ENCODE measurements around the gene MTRF1. TPM values are rescaled to one million over a fixed set of nuclear protein-coding genes. Genes with fewer than 3 reads are reported as not detected.

MTRF1 gene
- total RNA-seq, 1 donor from 2014 or later, result 11.6 TPM

GRCh38 chr13:41241626-41242025 is 21.8 kb downstream of the MTRF1 start:
- Histone ChIP-seq H3K4me2 (ENCODE audit: low read length) (no peak overlapping the region), H3K27ac (ENCODE audit: low read depth, low read length) (no peak overlapping the region), H3K36me3 (ENCODE audit: insufficient read depth, low read length) (no peaks in the 10 kb centered on the region), H3K79me2 (ENCODE audit: insufficient read depth, low read length) (no peaks in the 10 kb centered on the region), H3K9ac (ENCODE audit: low read length) (no peak overlapping the region), H3K9me3 (ENCODE audit: insufficient read depth, low read depth, low read length) (no peaks in the 10 kb centered on the region), H2AFZ (ENCODE audit: low read depth, low read length) (no peak overlapping the region), H3K27me3 (ENCODE audit: insufficient read depth, low read length) (no peaks in the 10 kb centered on the region), H3K4me3 (ENCODE audit: insufficient read depth, low read depth, low read length) (no peak overlapping the region), H3K4me1 (ENCODE audit: insufficient read depth, low read length) (no peaks in the 10 kb centered on the region), H4K20me1 (ENCODE audit: insufficient read depth, low read length) (no peaks in the 10 kb centered on the region)
- TF ChIP-seq CTCF (IDR thresholded peaks at IDR 0.05; ENCODE audit: insufficient read depth, low read depth, low read length) (no peak), EZH2 (IDR thresholded peaks at IDR 0.05; ENCODE audit: insufficient read depth, low read length) (no peak)
- no peaks in the 10 kb centered on the region for H3K9me3 Mint-ChIP-seq (ENCODE audit: unreplicated experiment)
- H3K36me3 Mint-ChIP-seq (ENCODE audit: low read depth, unreplicated experiment), result peaks cover 8% of the 10 kb centered on the region
- no peak for DNase-seq (ENCODE audit: low read depth)
- no peak overlapping the region for H3K27ac Mint-ChIP-seq (ENCODE audit: unreplicated experiment)
- H3K4me3 Mint-ChIP-seq (ENCODE audit: unreplicated experiment), result no peak overlapping the region
- no peaks in the 10 kb centered on the region for H3K27me3 Mint-ChIP-seq (ENCODE audit: low read depth, unreplicated experiment)
- no peak for FAIRE-seq
- peaks cover 6% of the 10 kb centered on the region for H3K4me1 Mint-ChIP-seq (ENCODE audit: low read depth, unreplicated experiment)

GRCh38 chr13:41236369-41236768 is 27.0 kb downstream of the MTRF1 start:
- no peaks in the 10 kb centered on the region for H3K36me3 ChIP-seq (ENCODE audit: insufficient read depth, low read length)
- Mint-ChIP-seq H3K27ac (ENCODE audit: unreplicated experiment) (no peak overlapping the region), H3K9me3 (ENCODE audit: unreplicated experiment) (no peaks in the 10 kb centered on the region), H3K36me3 (ENCODE audit: low read depth, unreplicated experiment) (peaks cover 11% of the 10 kb centered on the region), H3K4me1 (ENCODE audit: low read depth, unreplicated experiment) (peaks cover 5% of the 10 kb centered on the region), H3K4me3 (ENCODE audit: unreplicated experiment) (no peak overlapping the region), H3K27me3 (ENCODE audit: low read depth, unreplicated experiment) (no peaks in the 10 kb centered on the region)
- no peak for DNase-seq (ENCODE audit: low read depth)
- H3K4me2 ChIP-seq (ENCODE audit: low read length), result no peak overlapping the region
- H3K27me3 ChIP-seq (ENCODE audit: insufficient read depth, low read length), result no peaks in the 10 kb centered on the region
- H3K27ac ChIP-seq (ENCODE audit: low read depth, low read length), result no peak overlapping the region
- no peak for FAIRE-seq
- TF ChIP-seq EZH2 (IDR thresholded peaks at IDR 0.05; ENCODE audit: insufficient read depth, low read length) (no peak), CTCF (IDR thresholded peaks at IDR 0.05; ENCODE audit: insufficient read depth, low read depth, low read length) (no peak)
- no peaks in the 10 kb centered on the region for H3K79me2 ChIP-seq (ENCODE audit: insufficient read depth, low read length)
- H3K9ac ChIP-seq (ENCODE audit: low read length), result no peak overlapping the region
- no peaks in the 10 kb centered on the region for H3K9me3 ChIP-seq (ENCODE audit: insufficient read depth, low read depth, low read length)
- no peak overlapping the region for H2AFZ ChIP-seq (ENCODE audit: low read depth, low read length)
- no peak overlapping the region for H3K4me3 ChIP-seq (ENCODE audit: insufficient read depth, low read depth, low read length)
- H3K4me1 ChIP-seq (ENCODE audit: insufficient read depth, low read length), result no peaks in the 10 kb centered on the region
- H4K20me1 ChIP-seq (ENCODE audit: insufficient read depth, low read length), result no peaks in the 10 kb centered on the region

GRCh38 chr13:41232578-41233480 is 30.5 kb downstream of the MTRF1 start:
- Histone ChIP-seq H3K79me2 (ENCODE audit: insufficient read depth, low read length) (no peaks in the 10 kb centered on the region), H3K4me1 (ENCODE audit: insufficient read depth, low read length) (no peaks in the 10 kb centered on the region), H3K36me3 (ENCODE audit: insufficient read depth, low read length) (no peaks in the 10 kb centered on the region), H2AFZ (ENCODE audit: low read depth, low read length) (no peak overlapping the region), H4K20me1 (ENCODE audit: insufficient read depth, low read length) (no peaks in the 10 kb centered on the region), H3K27ac (ENCODE audit: low read depth, low read length) (no peak overlapping the region), H3K4me2 (ENCODE audit: low read length) (no peak overlapping the region), H3K27me3 (ENCODE audit: insufficient read depth, low read length) (no peaks in the 10 kb centered on the region), H3K9me3 (ENCODE audit: insufficient read depth, low read depth, low read length) (no peaks in the 10 kb centered on the region), H3K4me3 (ENCODE audit: insufficient read depth, low read depth, low read length) (no peak overlapping the region), H3K9ac (ENCODE audit: low read length) (no peak overlapping the region)
- H3K4me3 Mint-ChIP-seq (ENCODE audit: unreplicated experiment), result no peak overlapping the region
- H3K4me1 Mint-ChIP-seq (ENCODE audit: low read depth, unreplicated experiment), result peaks cover 5% of the 10 kb centered on the region
- TF ChIP-seq CTCF (IDR thresholded peaks at IDR 0.05; ENCODE audit: insufficient read depth, low read depth, low read length) (no peak), EZH2 (IDR thresholded peaks at IDR 0.05; ENCODE audit: insufficient read depth, low read length) (no peak)
- H3K9me3 Mint-ChIP-seq (ENCODE audit: unreplicated experiment), result no peaks in the 10 kb centered on the region
- DNase-seq (ENCODE audit: low read depth) (no peak), FAIRE-seq (no peak)
- H3K27me3 Mint-ChIP-seq (ENCODE audit: low read depth, unreplicated experiment), result no peaks in the 10 kb centered on the region
- H3K36me3 Mint-ChIP-seq (ENCODE audit: low read depth, unreplicated experiment), result peaks cover 5% of the 10 kb centered on the region
- H3K27ac Mint-ChIP-seq (ENCODE audit: unreplicated experiment), result peak overlapping the region; percentile 50
